PC-9 (cell line): ENCODE results near the gene JDP2. TPM values are rescaled to one million over a fixed set of nuclear protein-coding genes. Genes with fewer than 3 reads are reported as not detected.

Experiments used
- BruUV-seq: library from RNA; stranded (reverse); fragments of 400-500 nt; replicated peaks from 2 replicates; lab custom pipeline; 2021; lab: Mats Ljungman, UMichigan
- CTCF ChIA-PET: fragments of 300-600 bp; sonication (Branson Sonifier 250); formaldehyde crosslinking; loops from one replicate; lab custom pipeline; 2022; ENCODE audit warnings: antibody characterized with exemption; lab: Charles Lee
- POLR2A ChIA-PET: fragments of 300-600 bp; sonication (Branson Sonifier 250); formaldehyde crosslinking; loops from one replicate; lab custom pipeline; 2022; ENCODE audit warnings: antibody characterized with exemption; ENCODE audit not compliant: unreplicated experiment; lab: Charles Lee
- DNase-seq, 2 experiments: peaks; one replicate each; pipeline versions ENCODE4 v3.0.0 to v3.0.0-alpha.2; 2015 to 2022; ENCODE audit warnings: mixed read lengths in 1 of 2
- H2AFZ ChIP-seq: fragments of 200-600 bp; sonication (generic); 2 replicates; pipeline ENCODE4 v1.8.1; 2017; ENCODE audit warnings: antibody characterized with exemption
- H3F3A ChIP-seq: fragments of 200-600 bp; sonication (generic); 2 replicates; pipeline ENCODE4 v1.8.1; 2017; ENCODE audit warnings: antibody characterized with exemption, mild to moderate bottlenecking, low read depth; ENCODE audit not compliant: insufficient read depth
- H3K27ac ChIP-seq: fragments of 200-600 bp; sonication (generic); 2 replicates; pipeline ENCODE4 v1.6.1; 2016; ENCODE audit warnings: mixed run types
- H3K27me3 ChIP-seq: fragments of 200-600 bp; sonication (generic); 2 replicates; pipeline ENCODE4 v1.6.1; 2016; ENCODE audit warnings: low read depth, mixed run types; ENCODE audit not compliant: insufficient read depth
- H3K36me3 ChIP-seq: fragments of 200-600 bp; sonication (generic); 2 replicates; pipeline ENCODE4 v1.6.1; 2016; ENCODE audit warnings: low read depth, mixed run types
- H3K4me1 ChIP-seq: fragments of 200-600 bp; sonication (generic); replicated peaks from 2 replicates; pipeline ENCODE4 v1.6.1; 2016; ENCODE audit warnings: mixed run types; ENCODE audit not compliant: insufficient read depth
- H3K4me2 ChIP-seq: fragments of 200-600 bp; sonication (generic); 2 replicates; pipeline ENCODE4 v1.6.1; 2017; ENCODE audit warnings: mixed run types
- H3K4me3 ChIP-seq: fragments of 200-600 bp; sonication (generic); 2 replicates; pipeline ENCODE4 v1.6.1; 2016; ENCODE audit warnings: mixed run types
- H3K79me2 ChIP-seq: fragments of 200-600 bp; sonication (generic); 2 replicates; pipeline ENCODE4 v1.6.1; 2017; ENCODE audit warnings: low read depth, mixed run types
- H3K9me2 ChIP-seq: fragments of 200-600 bp; sonication (generic); 2 replicates; pipeline ENCODE4 v1.8.1; 2017; ENCODE audit warnings: mild to moderate bottlenecking; ENCODE audit not compliant: insufficient read depth
- H3K9me3 ChIP-seq: fragments of 200-600 bp; sonication (generic); 2 replicates; pipeline ENCODE4 v1.8.1; 2016; ENCODE audit warnings: low read depth; ENCODE audit not compliant: insufficient read depth
- H4K20me1 ChIP-seq: fragments of 200-600 bp; sonication (generic); 2 replicates; pipeline ENCODE4 v1.8.1; 2017; ENCODE audit not compliant: insufficient read depth
- CTCF ChIP-seq: fragments of 200-600 bp; sonication (generic); conservative IDR thresholded peaks from 2 replicates; pipeline ENCODE4 v1.6.1; 2017; ENCODE audit warnings: mixed run types, antibody characterized with exemption, mild to moderate bottlenecking, moderate library complexity
- EZH2 ChIP-seq: fragments of 200-600 bp; sonication (generic); IDR thresholded peaks from 2 replicates; pipeline ENCODE4 v1.8.0; 2017; ENCODE audit warnings: antibody characterized with exemption, low read depth
- intact Hi-C: fragments of 100-400 bp; cut with micrococcal nuclease; formaldehyde crosslinking; loops from one replicate; pipeline ENCODE4 v1.10.0; 2022; ENCODE audit not compliant: unreplicated experiment
- total RNA-seq: library from RNA; stranded (reverse); gene quantifications from 2 replicates; pipeline ENCODE4 v1.2.3, GENCODE V29; 2021

JDP2 gene
- total RNA-seq, 1 experiment from 2014 or later = 186 TPM

- Histone ChIP-seq H3K9me2 (no peaks in the 10 kb centered on the region), H3K4me2 (no peak overlapping the region), H3K79me2 (no peaks in the 10 kb centered on the region), H2AFZ (no peak overlapping the region), H3K36me3 (no peaks in the 10 kb centered on the region), H3K9me3 (no peaks in the 10 kb centered on the region), H3F3A (no peaks in the 10 kb centered on the region), H4K20me1 (no peaks in the 10 kb centered on the region), H3K27ac (no peak overlapping the region), H3K27me3 (no peaks in the 10 kb centered on the region), H3K4me3 (no peak overlapping the region), H3K4me1 (peaks cover 4% of the 10 kb centered on the region; the same call in 1 of the 2 replicates)
- TF ChIP-seq EZH2 (no peak), CTCF (no peak)
- no peak for DNase-seq
- intact Hi-C loops = loop anchor here (10.0 kb wide), 1 partner anchor 297 kb away; no protein-coding TSS in a partner anchor
- ChIA-PET POLR2A (interaction anchor here (0.6 kb wide), 1 partner anchor 73 kb away, joined by 8 read pairs; no protein-coding TSS in a partner anchor), CTCF (no interaction called here)
- BruUV-seq = no TSS peak
Measured at GRCh38 chr14:75497701-75498100, 69.9 kb downstream of the JDP2 start.

- no peaks in the 10 kb centered on the region for H3K9me3 ChIP-seq
- H3K27me3 ChIP-seq = no peaks in the 10 kb centered on the region
- H3K4me3 ChIP-seq = no peak overlapping the region
- no peak overlapping the region for H2AFZ ChIP-seq
- H4K20me1 ChIP-seq = no peaks in the 10 kb centered on the region
- no peaks in the 10 kb centered on the region for H3K79me2 ChIP-seq
- no peaks in the 10 kb centered on the region; the same call in 1 of the 2 replicates for H3K4me1 ChIP-seq
- no peak for DNase-seq
- no peaks in the 10 kb centered on the region for H3K9me2 ChIP-seq
- no TSS peak for BruUV-seq
- no peak overlapping the region for H3K27ac ChIP-seq
- intact Hi-C loops = loop anchor here (10.0 kb wide), 1 partner anchor 296 kb away; no protein-coding TSS in a partner anchor
- CTCF ChIA-PET = interaction anchor here (0.5 to 0.8 kb wide), 3 partner anchors 16 to 191 kb away, joined by 3 read pairs; no protein-coding TSS in a partner anchor
- TF ChIP-seq CTCF (no peak), EZH2 (no peak)
- H3K36me3 ChIP-seq = no peaks in the 10 kb centered on the region
- H3F3A ChIP-seq = no peaks in the 10 kb centered on the region
- H3K4me2 ChIP-seq = no peak overlapping the region
- POLR2A ChIA-PET = interaction anchor here (0.6 to 0.7 kb wide), 4 partner anchors 20 to 497 kb away, joined by 3 to 6 read pairs (median 3); no protein-coding TSS in a partner anchor
Measured at GRCh38 chr14:75499084-75499875, 71.5 kb downstream of the JDP2 start.

- CTCF ChIA-PET = no interaction called here
- 0 out of 2 replicates have a peak, but pooled peaks cover 3% of the 10 kb centered on the region for H3K9me3 ChIP-seq
Measured at GRCh38 chr14:75501080-75501479, 73.3 kb downstream of the JDP2 start.

More at GRCh38 chr14:75501080-75501479, 73.3 kb downstream of the JDP2 start:
- intact Hi-C loops = no loop called here
- H3K4me1 ChIP-seq = no peaks in the 10 kb centered on the region
- H3K9me2 ChIP-seq = no peaks in the 10 kb centered on the region
- H3K4me3 ChIP-seq = no peak overlapping the region
- DNase-seq = no peak
- no peaks in the 10 kb centered on the region for H3K79me2 ChIP-seq
- POLR2A ChIA-PET = interaction anchor here (0.7 kb wide), 1 partner anchor 53 kb away, joined by 4 read pairs; no protein-coding TSS in a partner anchor
- H3K27me3 ChIP-seq = no peaks in the 10 kb centered on the region
- H2AFZ ChIP-seq = no peak overlapping the region
- H3F3A ChIP-seq = no peaks in the 10 kb centered on the region
- no peak overlapping the region for H3K27ac ChIP-seq
- no peaks in the 10 kb centered on the region for H4K20me1 ChIP-seq
- TF ChIP-seq CTCF = no peak
- no peak for TF ChIP-seq EZH2
- BruUV-seq = no TSS peak
- no peaks in the 10 kb centered on the region for H3K36me3 ChIP-seq
- H3K4me2 ChIP-seq = no peak overlapping the region
